ENCODE measurements around the gene PSTPIP2. TPM values are rescaled to one million over a fixed set of nuclear protein-coding genes. Genes with fewer than 3 reads are reported as not detected.
A peak's percentile ranks its signal among the peaks of the same experiment; 100 is the strongest.

Gene PSTPIP2
- total and polyA plus RNA-seq, 2 of the 13 experiments (the other 11 are each of a cell fraction or from before 2014, with no cell fraction given) = 0.25 to 0.27 TPM

GRCh38 chr18:46051731-46052461 lies 20.2 kb downstream of the PSTPIP2 start (continued):
- TF ChIP-seq, protein P1, sequence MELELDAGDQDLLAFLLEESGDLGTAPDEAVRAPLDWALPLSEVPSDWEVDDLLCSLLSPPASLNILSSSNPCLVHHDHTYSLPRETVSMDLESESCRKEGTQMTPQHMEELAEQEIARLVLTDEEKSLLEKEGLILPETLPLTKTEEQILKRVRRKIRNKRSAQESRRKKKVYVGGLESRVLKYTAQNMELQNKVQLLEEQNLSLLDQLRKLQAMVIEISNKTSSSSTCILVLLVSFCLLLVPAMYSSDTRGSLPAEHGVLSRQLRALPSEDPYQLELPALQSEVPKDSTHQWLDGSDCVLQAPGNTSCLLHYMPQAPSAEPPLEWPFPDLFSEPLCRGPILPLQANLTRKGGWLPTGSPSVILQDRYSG (CRISPR knock-in tag; IDR thresholded peaks at IDR 0.05) = no peak
- no peak for TF ChIP-seq ZNF570 (CRISPR knock-in tag; IDR thresholded peaks at IDR 0.05; ENCODE audit: borderline replicate concordance)
- peak; percentile 60; the same call in 1 of the 2 replicates for TF ChIP-seq ZBTB26 (CRISPR knock-in tag; IDR thresholded peaks at IDR 0.05; ENCODE audit: borderline replicate concordance)
- no peak for TF ChIP-seq ZNF740 (CRISPR knock-in tag; IDR thresholded peaks at IDR 0.05)
- TF ChIP-seq KLF15 (CRISPR knock-in tag; IDR thresholded peaks at IDR 0.05; ENCODE audit: borderline replicate concordance) = no peak
- TF ChIP-seq ZNF460 (CRISPR knock-in tag; IDR thresholded peaks at IDR 0.05; ENCODE audit: borderline replicate concordance) = no peak
- TF ChIP-seq, protein P2, sequence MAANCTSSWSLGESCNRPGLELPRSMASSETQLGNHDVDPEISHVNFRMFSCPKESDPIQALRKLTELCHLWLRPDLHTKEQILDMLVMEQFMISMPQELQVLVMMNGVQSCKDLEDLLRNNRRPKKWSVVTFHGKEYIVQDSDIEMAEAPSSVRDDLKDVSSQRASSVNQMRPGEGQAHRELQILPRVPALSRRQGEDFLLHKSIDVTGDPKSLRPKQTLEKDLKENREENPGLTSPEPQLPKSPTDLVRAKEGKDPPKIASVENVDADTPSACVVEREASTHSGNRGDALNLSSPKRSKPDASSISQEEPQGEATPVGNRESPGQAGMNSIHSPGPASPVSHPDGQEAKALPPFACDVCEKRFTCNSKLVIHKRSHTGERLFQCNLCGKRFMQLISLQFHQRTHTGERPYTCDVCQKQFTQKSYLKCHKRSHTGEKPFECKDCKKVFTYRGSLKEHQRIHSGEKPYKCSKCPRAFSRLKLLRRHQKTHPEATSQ (CRISPR knock-in tag; IDR thresholded peaks at IDR 0.05; ENCODE audit: borderline replicate concordance) = no peak
- no peak for TF ChIP-seq ZNF589 (CRISPR knock-in tag; conservative IDR thresholded peaks at IDR 0.05)
- TF ChIP-seq PHB2 (IDR thresholded peaks at IDR 0.05; ENCODE audit: partially characterized antibody) = no peak
- no peak for TF ChIP-seq ZNF136 (CRISPR knock-in tag; IDR thresholded peaks at IDR 0.05; ENCODE audit: low read depth)
- TF ChIP-seq, protein P3, sequence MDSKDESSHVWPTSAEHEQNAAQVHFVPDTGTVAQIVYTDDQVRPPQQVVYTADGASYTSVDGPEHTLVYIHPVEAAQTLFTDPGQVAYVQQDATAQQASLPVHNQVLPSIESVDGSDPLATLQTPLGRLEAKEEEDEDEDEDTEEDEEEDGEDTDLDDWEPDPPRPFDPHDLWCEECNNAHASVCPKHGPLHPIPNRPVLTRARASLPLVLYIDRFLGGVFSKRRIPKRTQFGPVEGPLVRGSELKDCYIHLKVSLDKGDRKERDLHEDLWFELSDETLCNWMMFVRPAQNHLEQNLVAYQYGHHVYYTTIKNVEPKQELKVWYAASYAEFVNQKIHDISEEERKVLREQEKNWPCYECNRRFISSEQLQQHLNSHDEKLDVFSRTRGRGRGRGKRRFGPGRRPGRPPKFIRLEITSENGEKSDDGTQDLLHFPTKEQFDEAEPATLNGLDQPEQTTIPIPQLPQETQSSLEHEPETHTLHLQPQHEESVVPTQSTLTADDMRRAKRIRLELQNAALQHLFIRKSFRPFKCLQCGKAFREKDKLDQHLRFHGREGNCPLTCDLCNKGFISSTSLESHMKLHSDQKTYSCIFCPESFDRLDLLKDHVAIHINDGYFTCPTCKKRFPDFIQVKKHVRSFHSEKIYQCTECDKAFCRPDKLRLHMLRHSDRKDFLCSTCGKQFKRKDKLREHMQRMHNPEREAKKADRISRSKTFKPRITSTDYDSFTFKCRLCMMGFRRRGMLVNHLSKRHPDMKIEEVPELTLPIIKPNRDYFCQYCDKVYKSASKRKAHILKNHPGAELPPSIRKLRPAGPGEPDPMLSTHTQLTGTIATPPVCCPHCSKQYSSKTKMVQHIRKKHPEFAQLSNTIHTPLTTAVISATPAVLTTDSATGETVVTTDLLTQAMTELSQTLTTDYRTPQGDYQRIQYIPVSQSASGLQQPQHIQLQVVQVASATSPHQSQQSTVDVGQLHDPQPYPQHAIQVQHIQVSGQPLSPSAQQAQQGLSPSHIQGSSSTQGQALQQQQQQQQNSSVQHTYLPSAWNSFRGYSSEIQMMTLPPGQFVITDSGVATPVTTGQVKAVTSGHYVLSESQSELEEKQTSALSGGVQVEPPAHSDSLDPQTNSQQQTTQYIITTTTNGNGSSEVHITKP (CRISPR knock-in tag; IDR thresholded peaks at IDR 0.05; ENCODE audit: low read depth) = no peak
- TF ChIP-seq PTBP1 (IDR thresholded peaks at IDR 0.05; ENCODE audit: low read depth, low read length, poor library complexity, severe bottlenecking) = no peak
- no peak; the same call in 1 of the 2 replicates for TF ChIP-seq REPIN1 (CRISPR knock-in tag; IDR thresholded peaks at IDR 0.05; ENCODE audit: borderline replicate concordance, low read depth)
- peak; percentile 78 for TF ChIP-seq MEIS1 (CRISPR knock-in tag; IDR thresholded peaks at IDR 0.05; ENCODE audit: borderline replicate concordance)
- TF ChIP-seq CBX2 (IDR thresholded peaks at IDR 0.05; ENCODE audit: low read depth, low read length) = no peak
- TF ChIP-seq CBX2 (CRISPR knock-in tag; IDR thresholded peaks at IDR 0.05; ENCODE audit: low read depth) = no peak
- 0 out of 2 replicates have a peak, but pooled peaks have one; percentile 21 for TF ChIP-seq ZNF629 (CRISPR knock-in tag; conservative IDR thresholded peaks at IDR 0.05)
- TF ChIP-seq TCF7L2 (IDR thresholded peaks at IDR 0.05; ENCODE audit: low read depth, low read length) = peak; percentile 91
- no peak for TF ChIP-seq LBX2 (CRISPR knock-in tag; IDR thresholded peaks at IDR 0.05; ENCODE audit: borderline replicate concordance)

Data from HepG2 (cell line).